Raji (cell line): ENCODE measurements around the gene SECISBP2L.

Source experiments
- POLR2A ChIP-seq: IDR thresholded peaks from 2 replicates; pipeline ENCODE4 v1.6.1; 2011; ENCODE audit warnings: low read depth, low read length, control low read depth; ENCODE audit not compliant: insufficient read depth

The SECISBP2L gene

DNA sequence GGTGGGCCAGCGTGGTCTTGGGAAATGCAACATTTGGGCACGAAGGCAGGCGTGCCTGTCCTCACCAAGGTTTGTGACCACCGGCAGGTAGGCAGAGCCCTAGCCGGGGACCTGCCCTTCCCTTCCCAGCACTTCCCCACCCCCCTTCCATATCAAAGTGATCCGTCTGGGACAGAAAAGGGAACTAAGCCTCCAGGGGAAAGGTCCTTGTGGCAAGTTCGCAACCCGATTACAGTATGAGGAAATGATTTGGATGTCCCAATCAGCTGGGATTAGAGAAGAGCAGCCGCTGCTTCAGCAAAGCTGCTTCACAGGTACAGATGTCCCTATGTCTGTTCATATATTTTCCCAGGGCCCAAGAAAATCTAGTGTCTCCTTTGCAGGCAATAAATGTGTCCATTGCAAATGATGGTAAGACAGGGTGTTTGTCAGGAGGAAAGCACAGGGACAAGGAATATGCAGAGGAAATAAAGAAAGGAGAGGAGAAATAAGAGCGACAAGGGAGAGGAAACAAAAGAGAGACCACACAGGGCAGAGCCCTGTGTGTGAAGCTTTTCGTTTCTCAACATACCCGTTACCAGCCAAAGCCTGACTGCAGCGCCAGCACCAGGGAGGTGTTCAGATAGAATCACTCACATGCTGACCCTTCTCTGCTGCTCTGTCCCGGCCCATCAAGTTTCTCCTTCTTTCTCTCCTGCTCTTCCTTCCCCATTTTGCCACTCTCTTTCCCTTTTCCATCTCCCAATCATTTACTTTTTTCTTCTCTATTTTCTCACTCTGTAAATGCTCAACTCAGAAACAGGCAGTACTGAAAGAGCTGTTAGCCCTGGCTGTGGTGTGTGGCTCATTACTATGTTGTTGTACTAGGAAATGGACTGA lies 17.4 kb upstream of the SECISBP2L start:
- no peak for TF ChIP-seq POLR2A

DNA sequence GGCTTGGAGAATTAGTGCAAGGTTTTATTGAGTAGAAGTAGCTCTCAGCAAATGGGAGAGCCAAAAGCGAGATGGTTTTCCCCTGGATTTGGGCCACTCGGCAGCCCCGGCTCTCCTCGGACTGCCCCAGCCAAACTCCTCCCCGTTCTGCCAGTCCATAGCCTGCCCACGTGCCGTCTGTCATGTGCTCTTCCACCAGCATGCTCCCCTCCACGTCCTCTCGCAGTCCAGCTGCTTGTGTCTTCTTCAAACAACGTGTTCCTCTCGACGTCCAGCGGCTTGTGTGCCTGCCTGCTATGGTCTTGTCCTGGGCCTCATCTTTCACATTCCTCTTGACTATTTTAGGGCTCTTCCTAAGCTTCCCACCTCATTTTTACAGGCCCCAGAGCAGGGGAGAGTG lies 16.7 kb upstream of the SECISBP2L start:
- no peak for TF ChIP-seq POLR2A

DNA sequence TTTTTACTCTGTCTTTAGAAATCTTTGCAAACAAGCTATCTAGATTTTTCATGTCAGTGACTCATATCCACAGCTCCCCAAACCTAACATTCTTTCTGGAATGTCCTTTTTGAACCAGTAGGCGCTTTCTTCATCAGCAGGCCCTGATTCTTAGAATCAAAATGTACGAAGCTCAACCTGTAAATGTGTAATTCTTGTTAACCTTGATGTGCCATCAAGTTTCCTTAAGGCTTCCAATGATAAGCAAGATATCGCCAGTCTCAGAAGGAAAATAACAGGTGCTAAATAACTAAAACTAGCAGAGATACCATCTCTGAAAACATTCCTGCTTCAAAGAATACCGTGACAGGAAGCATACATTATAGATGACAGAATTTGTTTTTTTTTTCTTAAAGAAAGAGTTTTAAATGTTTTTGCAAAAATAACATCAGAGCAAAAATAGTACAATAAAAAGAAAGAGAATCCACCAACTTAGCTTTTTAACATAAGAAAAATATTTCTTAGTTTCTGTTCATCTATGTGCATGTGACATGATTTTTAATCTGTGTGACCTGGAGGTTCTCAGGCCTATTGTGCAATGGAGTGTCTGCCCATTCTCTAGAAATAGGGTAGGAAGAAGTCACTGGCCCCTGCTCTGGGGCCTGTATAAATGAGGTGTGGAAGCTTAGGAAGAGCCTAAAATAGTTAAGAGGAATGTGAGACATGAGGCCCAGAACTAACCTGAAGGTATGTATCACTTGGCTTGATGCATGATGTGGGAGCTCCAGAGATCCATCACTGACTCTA lies 14.7 kb upstream of the SECISBP2L start:
- TF ChIP-seq POLR2A = no peak

DNA sequence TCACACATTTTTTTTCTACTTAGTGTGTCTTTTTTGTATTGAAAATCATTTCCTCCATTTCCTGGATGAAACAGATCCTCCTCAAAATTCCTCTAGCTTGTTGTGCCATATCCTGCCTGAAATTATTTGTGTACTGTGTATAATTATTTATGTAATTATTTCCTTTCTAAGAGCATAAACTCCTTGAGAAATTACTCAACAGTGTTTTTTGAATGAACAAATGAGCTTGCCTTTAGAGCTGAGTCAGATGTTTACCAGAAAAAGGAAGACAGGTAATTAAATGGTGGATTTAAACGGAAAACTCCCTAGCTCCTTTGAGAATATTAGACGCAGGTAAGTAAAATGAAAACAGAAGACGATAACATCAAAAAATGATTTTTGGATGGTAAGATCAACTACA lies 13.2 kb upstream of the SECISBP2L start:
- no peak for TF ChIP-seq POLR2A

DNA sequence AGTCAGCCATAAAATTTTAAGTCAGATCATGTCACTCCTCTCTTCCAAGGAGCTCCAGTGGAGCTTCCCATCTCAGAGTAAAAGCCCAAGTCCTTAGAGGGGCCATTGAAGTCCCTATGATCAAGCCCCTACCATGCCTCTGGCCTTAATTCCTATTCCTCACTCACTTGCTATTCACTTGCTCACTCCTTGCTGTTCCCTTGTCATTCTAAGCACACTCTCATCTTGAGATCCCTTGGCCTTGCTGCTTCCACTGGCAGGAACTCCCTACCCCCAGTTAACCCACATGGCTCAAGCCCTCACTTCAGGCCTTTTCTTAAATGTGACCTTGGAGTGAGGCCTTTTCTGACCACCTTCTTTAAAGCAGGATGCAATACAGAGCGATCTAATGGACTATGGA lies 12.3 kb upstream of the SECISBP2L start:
- TF ChIP-seq POLR2A = no peak

DNA sequence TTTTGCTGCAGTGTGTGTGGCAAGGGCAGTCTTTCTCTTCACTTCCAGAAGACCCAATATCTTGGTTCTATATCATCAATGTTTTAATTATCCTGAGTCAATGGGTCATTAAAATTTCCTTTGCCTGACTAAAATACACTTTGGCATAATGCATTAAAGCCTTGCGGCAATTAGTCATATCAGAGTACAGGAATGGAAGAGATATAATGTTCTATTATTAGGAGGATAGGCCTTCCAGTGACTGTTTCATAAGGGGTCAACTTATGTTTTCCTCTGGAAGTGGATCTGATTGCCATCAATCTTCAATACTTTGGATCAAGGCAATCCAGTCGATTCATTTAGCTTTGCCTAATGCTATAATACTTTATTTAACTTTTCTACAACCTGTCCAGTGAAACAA lies 9.4 kb upstream of the SECISBP2L start:
- no peak for TF ChIP-seq POLR2A

DNA sequence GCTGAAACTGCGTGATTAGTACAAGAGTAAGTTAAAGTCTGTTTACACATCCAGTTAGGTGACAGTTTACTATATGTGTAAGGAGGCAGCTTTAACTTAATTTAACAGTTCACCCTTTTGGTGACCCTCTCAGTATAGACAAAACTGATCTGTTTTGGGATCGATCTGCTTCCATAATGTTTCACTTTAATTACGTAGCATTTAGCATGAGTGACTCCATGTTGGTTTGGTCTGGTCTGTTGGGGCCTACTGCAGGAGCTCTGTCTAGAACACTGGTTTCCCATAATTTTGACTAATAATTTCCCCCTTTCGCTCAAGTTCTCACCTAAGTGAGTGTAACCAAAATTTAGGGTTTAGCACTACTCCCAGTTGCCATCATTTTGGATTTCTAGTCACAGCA lies 6.4 kb upstream of the SECISBP2L start:
- no peak for TF ChIP-seq POLR2A

DNA sequence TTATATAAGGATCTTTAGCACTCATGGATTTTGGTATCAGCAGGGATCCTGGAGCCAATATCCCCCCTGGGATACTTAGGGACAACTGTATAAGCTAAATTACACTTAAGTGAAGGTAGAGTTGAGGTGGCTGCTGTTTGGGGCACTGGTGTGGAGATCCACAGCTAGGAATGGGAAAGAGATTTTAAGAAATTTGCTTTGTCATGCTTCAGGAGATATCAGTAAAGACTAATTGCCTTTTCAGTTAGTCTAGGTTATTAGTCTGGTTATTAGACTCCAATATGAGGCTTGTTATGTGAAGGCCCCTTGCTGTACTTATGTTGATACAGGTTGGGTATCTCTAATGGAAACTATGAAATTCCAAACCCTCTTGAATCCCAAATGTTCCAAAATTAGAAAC lies 1.2 kb upstream of the SECISBP2L start:
- TF ChIP-seq POLR2A = no peak

DNA sequence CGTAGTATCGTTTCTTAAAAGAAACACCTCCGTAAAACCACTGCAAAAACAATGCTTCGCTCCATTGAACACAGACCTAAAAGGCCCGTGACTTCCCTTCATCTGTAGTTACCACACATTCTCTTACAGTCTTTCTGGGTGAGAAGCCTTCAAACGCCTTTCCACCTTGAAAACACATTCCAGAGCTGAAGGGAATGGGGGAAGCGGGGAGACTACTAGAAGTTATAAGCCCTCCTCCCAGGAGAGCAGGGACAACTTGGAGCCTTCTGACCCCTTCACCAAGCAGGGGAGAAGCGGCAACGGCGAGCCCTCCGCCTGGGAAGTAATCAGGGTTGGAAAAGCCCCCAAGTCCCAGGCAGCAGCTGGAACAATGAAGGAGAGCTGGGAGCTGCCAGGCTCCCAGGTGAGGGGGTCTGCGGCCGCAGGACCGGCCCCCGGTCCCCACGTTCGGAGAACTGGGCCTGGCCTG lies 461 bp downstream of the SECISBP2L start:
- TF ChIP-seq POLR2A = no peak

DNA sequence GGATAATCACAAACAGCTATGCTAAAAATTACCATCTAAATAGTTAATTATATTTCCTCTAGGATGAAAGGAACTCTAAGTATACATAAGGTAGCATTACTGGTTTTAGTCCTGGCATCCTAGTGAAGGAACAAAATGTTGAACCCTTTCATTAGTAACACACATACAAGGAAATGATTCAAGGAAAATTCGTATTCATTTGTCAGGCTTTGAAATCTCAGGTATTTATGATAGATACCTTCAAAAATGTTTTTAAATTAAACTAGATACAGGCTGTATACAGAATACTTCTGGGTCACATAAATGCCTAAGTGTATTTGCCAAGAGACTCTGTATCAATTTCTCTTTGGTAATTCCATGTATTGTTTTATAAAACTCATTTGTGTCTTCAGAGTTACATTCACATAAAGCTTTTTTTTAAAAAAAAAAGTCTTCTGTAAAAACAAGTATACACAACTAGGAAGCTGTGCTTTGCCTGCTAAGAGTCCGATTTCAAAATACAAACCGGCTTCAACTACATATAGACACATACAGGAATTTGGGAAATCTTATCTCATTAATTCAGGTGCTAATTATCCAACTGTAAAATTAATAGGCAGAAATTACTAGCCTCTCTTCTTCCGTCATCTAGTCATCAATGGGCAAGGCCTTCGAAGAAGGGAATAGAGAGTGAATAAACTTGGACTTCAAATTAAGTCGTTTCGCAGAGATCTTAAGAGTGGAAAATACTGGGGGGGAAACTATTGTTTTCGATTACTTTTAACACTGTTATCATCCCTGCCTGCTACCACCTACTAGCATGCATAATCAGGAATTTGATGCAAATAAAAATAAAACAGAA lies 1.3 kb downstream of the SECISBP2L start:
- no peak for TF ChIP-seq POLR2A

DNA sequence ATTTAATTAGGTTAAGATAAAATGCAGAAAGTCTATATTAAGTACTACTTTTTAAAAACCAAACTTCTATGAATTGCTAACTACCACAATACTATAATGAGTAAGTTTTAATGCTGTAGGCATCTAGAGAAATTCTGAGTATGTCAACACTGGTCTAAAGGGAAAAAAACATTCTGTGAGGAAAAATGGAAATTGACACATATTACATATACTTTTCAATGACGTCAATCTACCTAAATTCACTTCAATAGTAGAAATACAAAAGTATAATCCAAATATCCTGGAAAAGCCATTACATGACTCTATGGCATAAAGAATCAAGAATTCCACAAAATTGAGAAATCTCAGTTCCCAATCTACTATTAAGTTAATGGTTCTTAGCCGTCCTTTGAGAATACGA lies 2.2 kb downstream of the SECISBP2L start:
- TF ChIP-seq POLR2A = no peak

DNA sequence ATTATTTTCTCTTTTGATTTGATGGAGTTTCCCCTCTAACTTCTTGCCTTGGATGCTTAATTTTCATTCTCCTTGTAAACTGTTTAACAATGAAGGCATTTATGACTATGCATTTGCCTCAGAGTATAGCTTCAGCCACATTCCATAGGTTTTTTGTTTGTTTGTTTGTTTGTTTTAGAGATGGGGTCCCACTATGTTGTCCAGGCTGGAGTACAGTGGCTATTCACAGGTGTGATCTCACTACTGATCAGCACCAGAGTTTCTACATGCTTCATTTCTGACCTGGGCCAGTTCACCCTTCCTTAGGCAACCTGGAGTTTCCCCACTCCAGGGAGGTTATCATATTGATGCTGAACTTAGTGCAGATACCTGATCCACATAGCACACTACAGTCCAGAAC lies 4.1 kb downstream of the SECISBP2L start:
- no peak for TF ChIP-seq POLR2A

DNA sequence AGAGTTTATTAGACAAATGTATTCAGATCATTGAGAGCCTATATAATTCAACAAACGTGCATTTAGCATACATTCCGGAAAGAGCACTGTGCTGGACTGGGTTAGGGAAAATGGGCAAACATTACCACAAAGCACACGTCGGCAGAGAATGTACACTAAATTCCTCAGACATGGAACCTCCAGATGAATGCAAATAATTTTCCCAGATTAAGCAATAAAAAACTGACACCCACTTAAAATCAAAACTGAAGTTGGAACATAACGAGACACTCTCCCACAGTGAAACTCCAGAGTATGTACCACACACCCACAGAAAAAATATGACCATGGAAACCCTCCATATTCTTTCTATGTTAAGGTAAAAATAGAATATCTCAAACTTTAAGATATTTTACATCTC lies 4.8 kb downstream of the SECISBP2L start:
- TF ChIP-seq POLR2A = no peak

DNA sequence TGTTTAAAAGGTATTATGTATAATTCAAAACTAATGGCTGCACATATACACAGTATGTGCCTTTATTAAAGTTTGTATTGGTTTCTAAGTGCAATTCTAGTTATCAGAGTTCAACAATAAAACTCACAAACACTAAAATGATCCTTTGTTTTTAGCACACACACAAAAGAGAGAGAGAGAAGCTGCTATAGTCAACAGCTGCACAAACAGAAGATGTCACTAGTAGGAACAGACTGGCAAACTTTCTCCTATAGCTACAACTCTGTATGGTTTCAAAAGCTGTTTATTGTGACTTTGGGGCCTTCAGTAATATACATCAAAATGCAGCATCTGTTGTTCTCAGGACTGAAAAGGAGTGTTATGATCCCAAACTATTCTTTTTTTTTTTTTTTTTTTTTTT lies 6.1 kb downstream of the SECISBP2L start:
- no peak for TF ChIP-seq POLR2A

DNA sequence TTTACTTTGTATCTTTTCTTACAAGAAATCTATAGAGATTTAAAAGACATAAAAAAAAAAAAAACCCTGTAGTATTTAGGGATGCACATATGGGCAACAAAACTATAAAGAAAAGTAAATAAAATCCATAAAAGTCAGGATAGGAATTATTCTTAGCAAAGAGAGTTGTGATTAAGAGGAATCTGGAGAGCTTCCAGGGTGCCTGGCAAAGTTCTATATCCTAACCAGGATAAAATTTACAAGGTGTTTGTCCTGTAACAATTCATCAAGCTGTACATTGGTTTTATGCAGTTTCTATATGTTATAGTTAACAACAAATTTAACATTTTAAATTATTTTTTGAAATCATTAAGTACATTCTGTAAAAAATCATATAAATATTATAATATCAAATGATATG lies 7.9 kb downstream of the SECISBP2L start:
- TF ChIP-seq POLR2A = no peak

DNA sequence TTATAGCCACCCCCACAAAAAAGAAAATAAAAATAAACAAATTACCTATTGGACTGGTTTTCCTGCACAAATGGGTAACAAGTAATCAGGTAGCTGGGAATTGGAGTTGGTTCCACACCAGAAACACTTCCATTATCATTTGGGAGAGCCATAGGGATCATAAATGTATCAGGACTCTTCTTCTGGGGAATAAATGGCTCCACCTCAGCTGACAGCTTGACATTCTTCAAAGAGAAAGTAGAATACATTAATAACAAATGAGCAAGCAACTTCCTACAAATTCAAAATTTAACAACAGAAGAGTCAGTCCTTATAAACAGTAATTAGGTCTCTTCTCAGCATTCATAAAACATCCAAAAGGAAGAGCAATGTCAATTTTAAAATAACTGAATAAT lies 8.7 kb downstream of the SECISBP2L start:
- TF ChIP-seq POLR2A = no peak
